ENCODE measurements around the gene MYO9A.
A peak's percentile ranks its signal among the peaks of the same experiment; 100 is the strongest.

Gene MYO9A

GRCh38 chr15:71811752-71812735 is 305.9 kb downstream of the MYO9A start:
- H3K4ac ChIP-seq (ENCODE audit: low read depth, low read length), result no peak overlapping the region
- peaks cover 2% of the 10 kb centered on the region for H3K9me3 ChIP-seq (ENCODE audit: insufficient read depth, low read depth, low read length)
- H3K4me3 ChIP-seq (ENCODE audit: low read depth, low read length), result no peak overlapping the region
- no CpG with 5 or more reads among the region's 38 CpGs for WGBS (ENCODE audit: extremely low coverage, insufficient coverage, insufficient read length)
- no peak overlapping the region for H2BK120ac ChIP-seq (ENCODE audit: insufficient read depth, low read length, poor library complexity)
- H3K79me2 ChIP-seq (ENCODE audit: control insufficient read depth, insufficient read depth, low read length, poor library complexity), result no peaks in the 10 kb centered on the region
- peaks cover 9 to 11% of the 10 kb centered on the region in 2 experiments for H3K4me1 ChIP-seq (ENCODE audit: control insufficient read depth in 1 of 2, insufficient read depth in 2 of 2, low read length in 2 of 2)
- H2AFZ ChIP-seq (ENCODE audit: insufficient read depth, low read length, poor library complexity), result no peak overlapping the region
- DNase-seq, result no peak
- no peak overlapping the region for H4K91ac ChIP-seq (ENCODE audit: low read depth, low read length)
- H3K4me2 ChIP-seq (ENCODE audit: low read length), result no peak overlapping the region
- H4K12ac ChIP-seq (ENCODE audit: low read depth, low read length), result no peak overlapping the region
- no peak overlapping the region for H3K23ac ChIP-seq (ENCODE audit: low read length)
- H4K8ac ChIP-seq (ENCODE audit: low read depth, low read length), result no peak overlapping the region
- no peak overlapping the region for H3K14ac ChIP-seq (ENCODE audit: low read length)
- H2BK12ac ChIP-seq (ENCODE audit: low read length), result no peak overlapping the region
- H2AK5ac ChIP-seq (ENCODE audit: low read length), result no peak overlapping the region
- no peaks in the 10 kb centered on the region for H3K27me3 ChIP-seq (ENCODE audit: insufficient read depth, low read length)
- H3K18ac ChIP-seq (ENCODE audit: low read length), result no peak overlapping the region
- no peaks in the 10 kb centered on the region for H3K36me3 ChIP-seq (ENCODE audit: control insufficient read depth in 1 of 2, insufficient read depth in 2 of 2, low read length in 2 of 2)
- H3K27ac ChIP-seq (ENCODE audit: low read depth, low read length), result no peak overlapping the region
- no peak overlapping the region for H2BK5ac ChIP-seq (ENCODE audit: low read depth, low read length, poor library complexity)
- no peaks in the 10 kb centered on the region for H3K79me1 ChIP-seq (ENCODE audit: low read length)
- H3K9ac ChIP-seq (ENCODE audit: low read length), result no peak overlapping the region

GRCh38 chr15:71811036-71811736 is 306.8 kb downstream of the MYO9A start:
- H3K4me2 ChIP-seq (ENCODE audit: low read length), result no peak overlapping the region
- H3K9ac ChIP-seq (ENCODE audit: low read length), result no peak overlapping the region
- no peak overlapping the region for H3K27ac ChIP-seq (ENCODE audit: low read depth, low read length)
- H2BK12ac ChIP-seq (ENCODE audit: low read length), result no peak overlapping the region
- H3K23ac ChIP-seq (ENCODE audit: low read length), result no peak overlapping the region
- H3K9me3 ChIP-seq (ENCODE audit: insufficient read depth, low read depth, low read length), result peaks cover 2% of the 10 kb centered on the region
- H3K4ac ChIP-seq (ENCODE audit: low read depth, low read length), result no peak overlapping the region
- H4K12ac ChIP-seq (ENCODE audit: low read depth, low read length), result no peak overlapping the region
- H3K79me1 ChIP-seq (ENCODE audit: low read length), result no peaks in the 10 kb centered on the region
- DNase-seq, result peak in 1 of 2 donors; percentile 39
- H2AK5ac ChIP-seq (ENCODE audit: low read length), result no peak overlapping the region
- H4K8ac ChIP-seq (ENCODE audit: low read depth, low read length), result no peak overlapping the region
- no peak overlapping the region for H3K14ac ChIP-seq (ENCODE audit: low read length)
- no peak overlapping the region for H2BK5ac ChIP-seq (ENCODE audit: low read depth, low read length, poor library complexity)
- no peak overlapping the region for H3K18ac ChIP-seq (ENCODE audit: low read length)
- H2AFZ ChIP-seq (ENCODE audit: insufficient read depth, low read length, poor library complexity), result no peak overlapping the region
- H3K79me2 ChIP-seq (ENCODE audit: control insufficient read depth, insufficient read depth, low read length, poor library complexity), result no peaks in the 10 kb centered on the region
- H3K36me3 ChIP-seq (ENCODE audit: control insufficient read depth in 1 of 2, insufficient read depth in 2 of 2, low read length in 2 of 2), result no peaks in the 10 kb centered on the region
- no peak overlapping the region for H4K91ac ChIP-seq (ENCODE audit: low read depth, low read length)
- no peaks in the 10 kb centered on the region for H3K27me3 ChIP-seq (ENCODE audit: insufficient read depth, low read length)
- H3K4me3 ChIP-seq (ENCODE audit: low read depth, low read length), result no peak overlapping the region
- no CpG with 5 or more reads among the region's 27 CpGs for WGBS (ENCODE audit: extremely low coverage, insufficient coverage, insufficient read length)
- H3K4me1 ChIP-seq (ENCODE audit: control insufficient read depth in 1 of 2, insufficient read depth in 2 of 2, low read length in 2 of 2), result peaks cover 16 to 20% of the 10 kb centered on the region in 2 experiments
- H2BK120ac ChIP-seq (ENCODE audit: insufficient read depth, low read length, poor library complexity), result no peak overlapping the region

GRCh38 chr15:71810256-71811035 is 307.5 kb downstream of the MYO9A start, which contains the start of gene NR2E3:
NR2E3 (plus strand) TSS chr15:71810554; CDS start chr15:71810744, 190 bp downstream.
- H3K36me3 ChIP-seq (ENCODE audit: control insufficient read depth in 1 of 2, insufficient read depth in 2 of 2, low read length in 2 of 2), result no peaks in the 10 kb centered on the region
- WGBS (ENCODE audit: extremely low coverage, insufficient coverage, insufficient read length), result no CpG with 5 or more reads among the region's 16 CpGs

GRCh38 chr15:71809346-71809745 is 308.6 kb downstream of the MYO9A start:
- Histone ChIP-seq H2BK12ac (ENCODE audit: low read length) (no peak overlapping the region), H3K18ac (ENCODE audit: low read length) (no peak overlapping the region), H3K27me3 (ENCODE audit: insufficient read depth, low read length) (no peaks in the 10 kb centered on the region), H4K8ac (ENCODE audit: low read depth, low read length) (no peak overlapping the region), H3K4me1 (ENCODE audit: control insufficient read depth in 1 of 2, insufficient read depth in 2 of 2, low read length in 2 of 2) (peaks cover 19 to 21% of the 10 kb centered on the region in 2 experiments), H3K4me3 (ENCODE audit: low read depth, low read length) (peak overlapping the region; percentile 35), H4K91ac (ENCODE audit: low read depth, low read length) (no peak overlapping the region), H3K14ac (ENCODE audit: low read length) (no peak overlapping the region), H2BK120ac (ENCODE audit: insufficient read depth, low read length, poor library complexity) (no peak overlapping the region), H4K12ac (ENCODE audit: low read depth, low read length) (no peak overlapping the region), H2AFZ (ENCODE audit: insufficient read depth, low read length, poor library complexity) (no peak overlapping the region), H3K9ac (ENCODE audit: low read length) (no peak overlapping the region), H3K27ac (ENCODE audit: low read depth, low read length) (no peak overlapping the region), H2BK5ac (ENCODE audit: low read depth, low read length, poor library complexity) (no peak overlapping the region), H3K23ac (ENCODE audit: low read length) (no peak overlapping the region), H3K36me3 (ENCODE audit: control insufficient read depth in 1 of 2, insufficient read depth in 2 of 2, low read length in 2 of 2) (no peaks in the 10 kb centered on the region), H3K79me1 (ENCODE audit: low read length) (no peaks in the 10 kb centered on the region), H2AK5ac (ENCODE audit: low read length) (no peak overlapping the region), H3K4me2 (ENCODE audit: low read length) (no peak overlapping the region), H3K9me3 (ENCODE audit: insufficient read depth, low read depth, low read length) (peaks cover 2% of the 10 kb centered on the region), H3K79me2 (ENCODE audit: control insufficient read depth, insufficient read depth, low read length, poor library complexity) (no peaks in the 10 kb centered on the region), H3K4ac (ENCODE audit: low read depth, low read length) (no peak overlapping the region)
- no CpG with 5 or more reads among the region's 8 CpGs for WGBS (ENCODE audit: extremely low coverage, insufficient coverage, insufficient read length)
- DNase-seq, result no peak

More at GRCh38 chr15:71810256-71811035, 307.5 kb downstream of the MYO9A start, which contains the start of gene NR2E3:
- Histone ChIP-seq H3K9ac (ENCODE audit: low read length) (no peak within 1 kb of the TSS), H2BK12ac (ENCODE audit: low read length) (no peak within 1 kb of the TSS), H3K9me3 (ENCODE audit: insufficient read depth, low read depth, low read length) (peaks cover 2% of the 10 kb centered on the region), H3K27ac (ENCODE audit: low read depth, low read length) (no peak within 1 kb of the TSS), H2AK5ac (ENCODE audit: low read length) (no peak within 1 kb of the TSS), H3K4me1 (ENCODE audit: control insufficient read depth in 1 of 2, insufficient read depth in 2 of 2, low read length in 2 of 2) (peaks cover 17 to 21% of the 10 kb centered on the region in 2 experiments), H3K4me2 (ENCODE audit: low read length) (no peak within 1 kb of the TSS), H3K4ac (ENCODE audit: low read depth, low read length) (no peak within 1 kb of the TSS), H3K23ac (ENCODE audit: low read length) (no peak within 1 kb of the TSS), H3K27me3 (ENCODE audit: insufficient read depth, low read length) (no peaks in the 10 kb centered on the region), H3K18ac (ENCODE audit: low read length) (no peak within 1 kb of the TSS), H4K8ac (ENCODE audit: low read depth, low read length) (no peak within 1 kb of the TSS), H4K91ac (ENCODE audit: low read depth, low read length) (no peak within 1 kb of the TSS), H3K14ac (ENCODE audit: low read length) (no peak within 1 kb of the TSS), H2BK120ac (ENCODE audit: insufficient read depth, low read length, poor library complexity) (no peak within 1 kb of the TSS), H3K79me2 (ENCODE audit: control insufficient read depth, insufficient read depth, low read length, poor library complexity) (no peaks in the 10 kb centered on the region), H2AFZ (ENCODE audit: insufficient read depth, low read length, poor library complexity) (no peak within 1 kb of the TSS), H3K4me3 (ENCODE audit: low read depth, low read length) (peak within 1 kb of the TSS; percentile 35), H4K12ac (ENCODE audit: low read depth, low read length) (no peak within 1 kb of the TSS), H3K79me1 (ENCODE audit: low read length) (no peaks in the 10 kb centered on the region), H2BK5ac (ENCODE audit: low read depth, low read length, poor library complexity) (no peak within 1 kb of the TSS)
- DNase-seq, result peak; percentile 68 to 71
